Measurements from ENCODE around the gene CHIC2. TPM values are rescaled to one million over a fixed set of nuclear protein-coding genes. Genes with fewer than 3 reads are reported as not detected.

The CHIC2 gene
- total and polyA plus RNA-seq, 2 donors (not counting 1 experiment from before 2014, with no cell fraction given), result 39.4 to 52.0 TPM

DNA sequence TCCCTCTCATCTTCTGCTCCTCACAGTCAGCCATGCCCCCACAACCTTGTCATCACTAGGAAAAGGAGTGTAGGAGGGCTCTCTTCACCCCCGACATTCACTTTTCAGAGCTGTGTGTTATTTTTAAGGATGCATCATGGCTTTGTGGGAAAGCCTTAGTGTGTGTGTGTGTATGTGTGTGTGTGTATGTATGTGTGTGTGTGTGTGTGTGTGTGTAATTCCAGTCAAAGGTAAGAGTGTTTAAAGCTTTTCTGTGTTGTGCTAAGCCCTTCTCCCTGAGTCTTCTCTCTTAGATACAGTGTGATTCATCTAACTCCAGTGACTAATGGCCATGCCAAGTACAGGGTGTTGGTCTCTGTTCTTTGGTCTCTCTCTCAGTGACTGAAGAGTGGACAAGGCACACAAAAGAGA, 76.6 kb downstream of the CHIC2 start:
- no peak overlapping the region for H3K4me2 ChIP-seq (ENCODE audit: extremely low read depth, insufficient read depth, low read length)

DNA sequence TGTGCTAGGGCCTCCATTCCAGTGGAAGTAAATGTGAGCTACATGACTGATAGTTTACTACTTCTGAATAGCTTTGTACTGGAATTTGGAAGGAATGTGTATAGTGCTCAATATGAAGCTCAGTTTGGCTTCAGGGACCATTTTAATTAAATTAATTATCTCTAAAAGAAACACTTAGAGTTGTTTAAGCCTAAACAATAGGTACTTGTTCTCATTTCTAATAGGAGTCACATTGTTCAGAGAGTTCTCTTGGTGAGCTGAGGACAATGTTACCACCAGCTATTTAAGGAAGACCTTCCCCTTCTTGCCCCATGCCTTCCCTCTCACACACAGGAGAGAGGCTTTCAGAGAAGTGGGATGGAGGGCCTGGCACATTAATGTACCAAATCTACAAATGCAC, 78.3 kb downstream of the CHIC2 start:
- no peak for DNase-seq (ENCODE audit: low read depth in 2 of 2)
- TF ChIP-seq EZH2 (IDR thresholded peaks at IDR 0.05; ENCODE audit: low read length, missing control alignments), result no peak
- TF ChIP-seq, protein P1, sequence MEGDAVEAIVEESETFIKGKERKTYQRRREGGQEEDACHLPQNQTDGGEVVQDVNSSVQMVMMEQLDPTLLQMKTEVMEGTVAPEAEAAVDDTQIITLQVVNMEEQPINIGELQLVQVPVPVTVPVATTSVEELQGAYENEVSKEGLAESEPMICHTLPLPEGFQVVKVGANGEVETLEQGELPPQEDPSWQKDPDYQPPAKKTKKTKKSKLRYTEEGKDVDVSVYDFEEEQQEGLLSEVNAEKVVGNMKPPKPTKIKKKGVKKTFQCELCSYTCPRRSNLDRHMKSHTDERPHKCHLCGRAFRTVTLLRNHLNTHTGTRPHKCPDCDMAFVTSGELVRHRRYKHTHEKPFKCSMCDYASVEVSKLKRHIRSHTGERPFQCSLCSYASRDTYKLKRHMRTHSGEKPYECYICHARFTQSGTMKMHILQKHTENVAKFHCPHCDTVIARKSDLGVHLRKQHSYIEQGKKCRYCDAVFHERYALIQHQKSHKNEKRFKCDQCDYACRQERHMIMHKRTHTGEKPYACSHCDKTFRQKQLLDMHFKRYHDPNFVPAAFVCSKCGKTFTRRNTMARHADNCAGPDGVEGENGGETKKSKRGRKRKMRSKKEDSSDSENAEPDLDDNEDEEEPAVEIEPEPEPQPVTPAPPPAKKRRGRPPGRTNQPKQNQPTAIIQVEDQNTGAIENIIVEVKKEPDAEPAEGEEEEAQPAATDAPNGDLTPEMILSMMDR (conservative IDR thresholded peaks at IDR 0.05 in 1 of 2, IDR thresholded peaks at IDR 0.05 in 1 of 2; ENCODE audit: low read depth in 1 of 2, low read length in 2 of 2), result no peak
- H3K79me2 ChIP-seq (ENCODE audit: control insufficient read depth, insufficient read depth, low read length), result no peaks in the 10 kb centered on the region
- H3K4me2 ChIP-seq (ENCODE audit: extremely low read depth, insufficient read depth, low read length), result no peak overlapping the region
- H3K9me3 ChIP-seq (ENCODE audit: control insufficient read depth, insufficient read depth, low read depth, low read length), result no peaks in the 10 kb centered on the region
- no peaks in the 10 kb centered on the region for H3K36me3 ChIP-seq (ENCODE audit: control insufficient read depth, insufficient read depth, low read length)
- no peaks in the 10 kb centered on the region for H3K27me3 ChIP-seq (ENCODE audit: control insufficient read depth, insufficient read depth, low read length)
- H4K20me1 ChIP-seq (ENCODE audit: control insufficient read depth, extremely low read depth, insufficient read depth, low read length), result no peaks in the 10 kb centered on the region
- H3K4me1 ChIP-seq (ENCODE audit: control insufficient read depth, extremely low read depth, insufficient read depth, low read length), result peaks cover 4% of the 10 kb centered on the region
- no peak overlapping the region for H3K27ac ChIP-seq (ENCODE audit: insufficient read depth, low read length)
- H2AFZ ChIP-seq (ENCODE audit: low read length), result no peak overlapping the region
- no peak overlapping the region for H3K4me3 ChIP-seq (replicated peaks in 1 of 4; ENCODE audit: control extremely low read depth in 1 of 4, insufficient read depth in 1 of 4, low read depth in 3 of 4, low read length in 4 of 4)
- no peak overlapping the region for H3K9ac ChIP-seq (ENCODE audit: insufficient read depth, low read length)

More for the DNA sequence above, 76.6 kb downstream of the CHIC2 start:
- Histone ChIP-seq H3K27ac (ENCODE audit: insufficient read depth, low read length) (no peak overlapping the region), H3K79me2 (ENCODE audit: control insufficient read depth, insufficient read depth, low read length) (no peaks in the 10 kb centered on the region), H3K9ac (ENCODE audit: insufficient read depth, low read length) (no peak overlapping the region), H4K20me1 (ENCODE audit: control insufficient read depth, extremely low read depth, insufficient read depth, low read length) (no peaks in the 10 kb centered on the region), H3K9me3 (ENCODE audit: control insufficient read depth, insufficient read depth, low read depth, low read length) (no peaks in the 10 kb centered on the region), H3K36me3 (ENCODE audit: control insufficient read depth, insufficient read depth, low read length) (no peaks in the 10 kb centered on the region), H3K27me3 (ENCODE audit: control insufficient read depth, insufficient read depth, low read length) (no peaks in the 10 kb centered on the region), H3K4me3 (replicated peaks in 1 of 4; ENCODE audit: control extremely low read depth in 1 of 4, insufficient read depth in 1 of 4, low read depth in 3 of 4, low read length in 4 of 4) (no peak overlapping the region), H2AFZ (ENCODE audit: low read length) (no peak overlapping the region), H3K4me1 (ENCODE audit: control insufficient read depth, extremely low read depth, insufficient read depth, low read length) (peaks cover 4% of the 10 kb centered on the region)
- TF ChIP-seq, protein P1 (conservative IDR thresholded peaks at IDR 0.05 in 1 of 2, IDR thresholded peaks at IDR 0.05 in 1 of 2; ENCODE audit: low read depth in 1 of 2, low read length in 2 of 2), result no peak
- TF ChIP-seq EZH2 (IDR thresholded peaks at IDR 0.05; ENCODE audit: low read length, missing control alignments), result no peak
- DNase-seq (ENCODE audit: low read depth in 2 of 2), result peak; percentile 47 to 83

DNA sequence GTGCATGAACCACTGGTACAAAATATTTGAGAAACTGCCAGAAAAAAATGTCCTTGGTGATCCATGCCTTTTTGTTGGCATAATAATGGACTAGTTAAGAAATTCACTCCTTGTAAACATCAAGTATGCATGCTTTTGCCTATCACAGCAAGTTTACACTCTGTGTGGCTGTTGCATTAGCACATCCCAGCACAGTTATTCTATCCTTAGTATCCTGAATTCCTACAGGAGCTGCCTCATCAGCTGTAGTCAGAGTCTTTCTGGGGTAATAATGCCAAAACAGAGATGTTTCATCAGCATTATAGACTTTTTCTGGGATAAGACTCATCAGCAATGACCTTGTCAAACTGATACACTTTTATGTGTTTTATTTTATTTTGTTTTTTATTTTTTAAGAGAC, 82.8 kb downstream of the CHIC2 start:
- no peak for DNase-seq (ENCODE audit: low read depth in 2 of 2)

More for the DNA sequence above, 82.8 kb downstream of the CHIC2 start:
- no peaks in the 10 kb centered on the region for H3K9me3 ChIP-seq (ENCODE audit: control insufficient read depth, insufficient read depth, low read depth, low read length)
- H4K20me1 ChIP-seq (ENCODE audit: control insufficient read depth, extremely low read depth, insufficient read depth, low read length), result no peaks in the 10 kb centered on the region
- H3K4me1 ChIP-seq (ENCODE audit: control insufficient read depth, extremely low read depth, insufficient read depth, low read length), result no peaks in the 10 kb centered on the region
- no peak overlapping the region for H3K4me3 ChIP-seq (replicated peaks in 1 of 4; ENCODE audit: control extremely low read depth in 1 of 4, insufficient read depth in 1 of 4, low read depth in 3 of 4, low read length in 4 of 4)
- H3K27ac ChIP-seq (ENCODE audit: insufficient read depth, low read length), result no peak overlapping the region
- no peak for TF ChIP-seq EZH2 (IDR thresholded peaks at IDR 0.05; ENCODE audit: low read length, missing control alignments)
- TF ChIP-seq, protein P1 (conservative IDR thresholded peaks at IDR 0.05 in 1 of 2, IDR thresholded peaks at IDR 0.05 in 1 of 2; ENCODE audit: low read depth in 1 of 2, low read length in 2 of 2), result no peak
- no peak overlapping the region for H3K9ac ChIP-seq (ENCODE audit: insufficient read depth, low read length)
- H3K79me2 ChIP-seq (ENCODE audit: control insufficient read depth, insufficient read depth, low read length), result no peaks in the 10 kb centered on the region
- no peaks in the 10 kb centered on the region for H3K36me3 ChIP-seq (ENCODE audit: control insufficient read depth, insufficient read depth, low read length)
- no peaks in the 10 kb centered on the region for H3K27me3 ChIP-seq (ENCODE audit: control insufficient read depth, insufficient read depth, low read length)
- no peak overlapping the region for H2AFZ ChIP-seq (ENCODE audit: low read length)
- H3K4me2 ChIP-seq (ENCODE audit: extremely low read depth, insufficient read depth, low read length), result no peak overlapping the region

Measured in fibroblast of lung (primary cell).